Germinal center (tissue), 1 donor: ENCODE measurements around the gene MYCBP2.
A peak's percentile ranks its signal among the peaks of the same experiment; 100 is the strongest.
"Not testable (repeated sequence)": the region's sequence is repeated elsewhere in the genome, so short reads cannot be mapped to it uniquely, and the experiment has no call there.

Experiments used
- DNase-seq: peaks from one replicate; pipeline ENCODE4 v3.0.0; 2012; ENCODE audit warnings: mixed read lengths, low spot score

Gene MYCBP2

DNA sequence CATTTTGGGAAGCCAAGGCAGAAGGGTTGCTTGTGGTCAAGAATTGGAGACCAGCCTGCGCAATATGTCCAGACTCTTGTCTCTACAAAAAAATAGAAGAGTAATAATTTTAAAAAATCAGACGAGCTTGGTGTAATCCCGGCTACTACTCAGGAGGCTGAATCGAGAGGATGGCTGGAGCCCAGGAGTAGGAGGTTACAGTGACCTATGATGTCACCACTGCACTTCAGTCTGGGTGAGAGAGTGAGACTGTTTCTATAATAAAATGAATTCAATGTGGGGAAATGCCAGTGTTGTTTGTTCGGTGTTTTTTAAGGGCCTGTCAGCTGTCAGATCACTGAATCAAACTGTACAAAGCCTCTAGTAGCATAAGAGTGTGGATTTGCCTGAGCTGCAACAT is 298.7 kb downstream of the MYCBP2 start:
- DNase-seq: no peak

DNA sequence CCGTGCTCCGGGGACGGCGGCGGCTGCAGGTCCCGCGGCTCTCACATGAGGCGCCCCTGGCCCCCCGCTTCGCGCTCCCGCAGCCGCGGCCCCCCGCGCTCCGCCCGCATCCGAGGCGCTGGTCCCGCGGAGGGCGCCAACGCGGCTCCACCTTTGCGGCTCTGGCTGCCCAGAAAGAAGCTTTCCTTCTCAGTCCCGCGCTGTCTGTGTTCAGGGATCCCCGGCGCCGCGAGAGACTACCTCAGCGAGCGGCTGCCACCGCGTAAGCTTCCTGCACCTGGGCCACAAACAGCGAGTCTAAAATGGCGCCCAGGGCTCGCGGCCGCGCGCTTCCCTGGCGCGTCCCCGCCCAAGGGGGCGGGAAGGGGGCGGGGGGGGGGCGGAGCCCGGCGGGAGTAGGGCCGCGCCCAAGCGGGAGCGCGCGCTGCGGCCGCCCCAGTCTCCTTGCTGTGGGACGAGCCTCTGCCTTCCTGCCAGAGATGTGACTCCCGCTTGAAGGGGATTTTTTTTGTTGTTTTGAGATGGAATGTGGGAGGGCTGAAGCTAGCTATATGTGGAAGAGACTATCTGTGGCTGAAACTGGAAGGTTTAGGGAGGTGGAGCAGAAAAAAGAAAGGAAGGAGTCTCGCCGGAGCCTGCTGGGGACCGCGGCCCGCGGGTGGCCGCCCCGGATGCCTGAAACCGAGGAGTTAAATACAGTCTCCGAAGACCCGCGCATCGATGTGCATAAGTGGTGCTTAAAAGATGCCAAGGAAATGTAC is 299.9 kb downstream of the MYCBP2 start, which contains the start of gene FBXL3:
FBXL3 (minus strand) TSS at position 299 of the 761 bp plus-strand sequence. CDS start 5,299 bp downstream, outside the sequence.
- DNase-seq: peak; percentile 93

DNA sequence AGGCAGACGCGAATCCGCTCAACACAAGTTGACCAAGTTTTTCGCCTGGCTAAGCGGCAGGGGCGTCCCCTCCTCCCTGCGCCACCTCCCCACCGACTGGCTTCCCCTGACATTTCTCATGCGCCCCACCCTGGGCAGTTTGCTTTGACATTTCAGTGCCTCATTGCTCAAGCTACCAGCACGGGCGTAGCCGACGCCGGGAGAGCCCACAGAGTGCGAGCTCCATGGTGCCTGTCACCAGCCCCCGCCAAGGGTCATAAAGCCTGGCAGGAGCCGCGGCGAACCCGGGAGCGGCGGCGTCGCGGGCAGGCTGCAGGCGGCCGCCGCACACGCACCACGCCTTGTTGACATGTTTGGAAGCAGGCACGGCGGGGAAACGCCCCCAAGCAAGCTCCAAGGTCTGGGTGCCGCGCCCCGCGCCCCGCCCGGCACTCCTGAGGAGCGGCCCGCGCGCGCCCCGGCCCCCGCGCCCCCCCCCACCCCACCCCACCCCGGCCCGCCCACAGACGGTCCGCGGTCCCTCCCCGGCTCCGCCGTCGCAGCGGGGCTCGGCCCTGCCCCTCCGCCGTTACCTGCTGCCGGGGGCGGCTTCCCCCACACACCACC is 300.5 kb downstream of the MYCBP2 start:
- peak; percentile 77 for DNase-seq

DNA sequence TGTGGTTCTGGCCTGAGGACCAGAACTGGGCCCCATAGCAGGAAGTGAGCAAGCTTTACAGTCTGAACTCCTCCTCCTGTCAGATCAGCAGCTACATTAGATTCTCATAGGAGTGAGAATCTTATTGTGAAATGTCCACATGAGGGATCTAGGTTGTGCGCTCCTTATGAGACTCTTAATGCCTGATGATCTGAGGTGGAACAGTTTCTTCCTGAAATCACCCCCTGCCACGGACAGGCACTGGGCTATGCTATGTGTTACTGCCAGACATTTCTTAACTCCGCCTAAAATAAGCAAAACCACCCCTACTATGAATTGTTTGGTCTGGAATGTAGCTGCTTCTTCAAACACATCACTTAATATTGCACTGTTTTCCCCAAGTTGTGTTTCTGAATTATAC is 304.6 kb downstream of the MYCBP2 start:
- DNase-seq: no peak

GRCh38 chr13:77019756-77020155 is 307.1 kb downstream of the MYCBP2 start:
- no peak for DNase-seq

DNA sequence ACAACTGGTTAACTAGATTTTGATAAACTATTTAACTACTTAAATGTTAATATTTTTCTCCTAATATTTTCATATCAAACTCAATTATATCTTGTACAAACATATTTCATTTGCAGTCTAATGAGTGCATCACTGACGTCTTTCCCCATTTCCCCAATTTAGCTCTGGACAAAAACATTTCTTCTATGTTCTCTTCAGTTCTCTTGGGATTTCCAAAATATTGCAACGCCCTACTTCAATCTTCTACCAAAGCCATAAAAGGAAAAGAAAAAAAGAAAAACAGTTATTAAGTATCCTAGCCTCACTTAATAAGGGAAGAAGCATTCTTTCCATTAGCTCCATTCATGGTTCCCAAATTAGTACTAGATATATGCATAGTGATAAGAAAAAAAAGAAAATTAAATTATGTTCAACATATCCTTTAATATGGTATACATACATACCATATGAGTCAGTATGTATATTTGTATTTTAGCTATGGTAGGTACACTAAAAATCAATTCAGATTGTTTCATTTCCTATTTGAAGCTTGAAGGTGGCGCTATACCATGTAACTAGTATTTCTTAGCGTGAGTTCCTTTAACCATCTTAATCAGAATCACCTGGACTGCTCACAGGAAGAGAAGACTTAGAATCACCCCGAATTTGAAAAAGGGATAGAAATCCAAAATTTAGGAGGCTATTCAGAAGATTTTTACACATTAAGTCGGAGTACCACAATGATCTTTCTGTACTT is 309.8 kb downstream of the MYCBP2 start:
- DNase-seq: no peak

DNA sequence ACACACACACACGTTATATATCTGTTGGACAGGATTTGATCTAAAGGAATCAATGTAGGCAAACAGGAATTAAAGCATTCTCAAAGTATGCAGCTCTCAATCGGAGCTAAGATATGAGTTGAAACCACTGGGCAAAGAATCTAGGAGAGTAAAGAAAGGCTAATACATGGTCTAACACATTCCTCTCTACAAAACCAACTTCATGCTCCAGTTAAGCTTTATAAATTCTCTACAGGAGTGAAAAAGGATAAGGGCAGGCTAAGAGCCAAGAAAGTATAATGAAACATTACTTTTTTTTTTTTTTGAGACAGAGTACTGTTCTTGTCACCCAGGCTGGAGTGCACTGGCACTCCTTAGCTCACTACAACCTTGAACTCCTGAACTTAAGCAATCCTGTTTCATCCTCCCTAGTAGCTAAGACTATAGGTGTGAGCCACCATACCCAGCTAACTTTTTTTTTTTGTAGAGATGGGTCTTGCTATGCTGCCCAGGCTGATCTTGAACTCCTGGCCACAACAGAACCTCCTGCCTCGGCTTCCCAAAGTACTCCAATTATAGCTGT is 310.6 kb downstream of the MYCBP2 start:
- DNase-seq: no peak

DNA sequence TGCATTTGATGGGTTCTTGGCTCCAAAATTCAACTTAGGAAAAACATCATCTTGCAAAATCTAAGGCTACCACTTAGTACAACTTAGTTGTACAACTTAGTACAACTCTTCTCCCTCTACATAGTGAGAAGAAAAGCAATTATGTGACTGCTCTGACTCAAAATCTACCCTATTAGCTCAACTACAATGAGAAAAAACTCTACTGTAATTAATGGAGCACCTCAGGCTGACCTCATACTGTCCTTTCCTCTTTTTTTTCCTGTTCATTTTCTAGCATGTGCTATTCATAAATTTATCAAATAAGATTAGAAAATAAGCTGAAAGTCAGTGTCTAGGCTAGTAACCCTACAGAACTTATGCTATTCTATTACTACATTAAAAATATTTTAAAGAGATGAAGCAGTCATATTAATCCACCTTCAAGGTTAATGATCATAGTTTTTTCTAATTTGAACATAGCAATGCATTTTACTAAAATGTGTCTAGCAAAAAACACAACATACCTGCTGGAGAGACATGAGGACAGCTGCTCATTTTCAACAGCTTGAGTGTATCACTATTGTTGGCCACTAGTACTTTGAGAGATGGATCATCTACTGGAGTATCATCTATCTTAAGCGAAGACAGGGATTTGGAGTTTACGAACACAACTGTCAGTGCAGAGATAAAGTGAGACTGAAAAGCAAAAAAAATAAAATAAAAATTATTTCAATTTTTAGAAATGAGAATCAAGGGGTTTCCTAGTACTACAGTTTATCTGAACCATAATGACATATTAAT is 311.8 kb downstream of the MYCBP2 start:
- no peak for DNase-seq

DNA sequence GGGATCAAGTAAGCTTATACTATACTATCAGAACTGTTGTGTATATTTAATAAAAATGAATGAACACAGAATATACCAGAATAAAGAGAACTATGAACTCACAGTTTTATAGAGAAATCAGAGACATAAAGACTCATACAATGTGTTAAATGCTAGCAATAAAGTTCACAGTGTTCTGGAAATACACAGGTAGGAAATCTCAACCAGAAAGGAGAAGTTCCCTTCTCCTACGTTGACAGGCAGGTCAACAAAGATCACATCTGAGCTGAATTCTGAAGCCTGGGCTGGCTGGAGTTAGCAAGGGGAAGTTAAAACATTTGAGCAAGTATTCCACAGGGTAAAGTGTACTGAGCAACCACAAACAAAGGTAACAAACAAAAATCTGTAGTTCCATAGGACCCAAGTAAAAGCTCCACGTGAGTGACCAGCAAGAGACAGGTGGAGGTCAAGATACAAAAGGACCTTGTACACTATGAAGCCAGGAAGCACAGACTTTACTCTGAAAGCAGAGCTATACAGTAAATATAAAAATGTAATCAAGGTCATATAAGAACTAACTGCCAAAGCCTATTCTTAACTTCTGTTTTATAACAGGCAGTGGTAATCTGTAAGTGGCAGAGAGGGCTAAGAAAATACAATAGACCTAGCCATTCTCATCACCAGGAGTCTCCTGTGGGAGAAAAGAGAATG is 312.9 kb downstream of the MYCBP2 start:
- no peak for DNase-seq

DNA sequence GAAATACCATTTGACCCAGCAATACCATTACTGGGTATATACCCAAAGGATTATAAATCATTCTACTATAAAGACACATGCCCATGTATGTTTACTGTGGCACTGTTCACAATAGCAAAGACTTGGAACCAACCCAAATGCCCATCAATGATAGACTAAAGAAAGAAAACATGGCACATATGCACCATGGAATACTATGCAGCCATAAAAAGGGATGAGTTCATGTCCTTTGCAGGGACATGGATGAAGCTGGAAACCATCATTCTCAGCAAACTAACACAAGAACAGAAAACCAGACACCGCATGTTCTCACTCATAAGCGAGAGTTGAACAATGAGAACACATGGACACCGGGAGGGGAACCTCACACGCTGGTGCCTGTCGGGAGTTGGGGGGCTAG is 317.2 kb downstream of the MYCBP2 start:
- not testable (repeated sequence) for DNase-seq

GRCh38 chr13:77009011-77009410 is 317.9 kb downstream of the MYCBP2 start:
- DNase-seq: no peak

DNA sequence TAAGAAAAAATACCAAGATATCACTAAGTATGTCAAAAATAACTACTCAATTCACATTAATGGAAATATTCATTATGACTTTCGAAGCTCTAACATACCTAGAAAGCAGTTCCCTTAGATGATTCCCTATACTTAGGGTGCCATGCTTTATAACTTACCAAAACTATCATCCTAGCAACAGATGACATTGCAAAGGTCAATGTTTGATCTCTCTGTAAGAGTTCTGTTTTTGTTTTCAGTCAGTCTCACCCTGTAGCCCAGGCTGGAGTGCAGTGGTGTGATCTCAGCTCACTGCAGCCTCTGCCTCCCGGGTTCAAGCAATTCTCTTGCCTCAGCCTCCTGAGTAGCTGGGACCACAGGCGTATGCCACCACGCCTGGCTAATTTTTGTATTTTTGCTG is 318.6 kb downstream of the MYCBP2 start:
- not testable (repeated sequence) for DNase-seq

GRCh38 chr13:77002590-77003190 is 324.2 kb downstream of the MYCBP2 start:
- DNase-seq: no peak

DNA sequence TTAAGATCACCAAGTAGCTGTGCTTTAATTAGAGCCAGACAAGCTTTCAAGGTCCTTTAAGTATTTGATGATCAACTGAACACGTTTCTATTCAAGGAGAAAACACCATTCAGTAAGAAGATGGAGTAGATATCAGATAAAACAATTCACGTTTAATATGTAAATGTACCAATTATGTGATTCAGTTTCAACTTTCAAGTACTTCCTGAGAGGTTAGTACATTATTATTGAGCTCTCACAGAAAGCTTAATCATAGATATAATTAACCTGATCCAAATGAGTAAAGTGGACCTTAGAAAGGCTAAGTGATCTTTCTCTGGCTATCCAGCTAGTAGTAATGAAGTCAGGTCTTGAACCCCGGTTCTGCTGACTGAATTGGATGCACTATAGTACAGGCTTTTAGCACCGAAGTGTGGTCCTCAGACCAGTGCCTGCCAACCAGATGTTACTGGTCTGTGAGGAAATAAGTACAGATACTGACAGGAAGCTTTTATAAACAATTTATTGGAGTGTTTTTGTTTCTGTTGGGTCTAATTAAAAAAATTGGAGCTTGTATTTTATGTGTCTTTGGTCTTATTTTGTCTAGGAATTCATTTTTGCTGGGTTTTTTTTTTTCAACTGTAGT is 324.8 kb downstream of the MYCBP2 start:
- DNase-seq: no peak

GRCh38 chr13:77001540-77001939 is 325.4 kb downstream of the MYCBP2 start:
- no peak for DNase-seq

GRCh38 chr13:77000475-77000874 is 326.4 kb downstream of the MYCBP2 start:
- DNase-seq: no peak
